ENCODE measurements around the gene ZNF511. TPM values are rescaled to one million over a fixed set of nuclear protein-coding genes. Genes with fewer than 3 reads are reported as not detected.
A peak's percentile ranks its signal among the peaks of the same experiment; 100 is the strongest.

The ZNF511 gene
- total and polyA plus RNA-seq, 2 of the 4 experiments (the other 2 are of a cell fraction) = 13.6 to 32.6 TPM

DNA sequence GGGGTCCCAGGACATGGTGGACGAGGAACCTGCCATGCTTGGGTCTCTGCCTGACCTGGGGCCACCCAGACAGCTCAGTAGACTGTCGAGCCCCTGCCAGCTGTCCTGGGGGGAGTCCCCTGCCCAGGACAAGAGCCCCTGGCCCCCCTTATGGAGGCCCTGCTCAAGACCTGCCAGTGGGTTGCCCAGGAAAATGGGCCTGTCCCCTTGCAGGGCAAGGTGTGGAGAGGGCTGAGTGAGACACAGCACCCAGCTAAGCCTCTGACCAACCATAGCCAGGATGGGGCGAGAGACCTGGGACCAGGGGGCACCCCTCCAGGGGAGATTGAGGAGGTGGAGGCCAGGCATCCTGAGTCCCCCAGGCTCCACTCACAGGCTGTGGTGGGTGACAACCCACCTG is 47.3 kb downstream of the ZNF511 start:
- H2BK15ac ChIP-seq (ENCODE audit: low read depth, low read length) = no peak overlapping the region
- H2AFZ ChIP-seq (replicated peaks; ENCODE audit: low read length, poor library complexity) = no peak overlapping the region
- no peaks in the 10 kb centered on the region for H3K27me3 ChIP-seq (ENCODE audit: control insufficient read depth, insufficient read depth, low read length)
- H3K9me3 ChIP-seq (ENCODE audit: control insufficient read depth, insufficient read depth, low read length) = no peaks in the 10 kb centered on the region
- H3K18ac ChIP-seq (ENCODE audit: low read depth, low read length) = no peak overlapping the region
- H3K4ac ChIP-seq (ENCODE audit: low read depth, low read length) = no peak overlapping the region
- no peak overlapping the region for H2BK120ac ChIP-seq (ENCODE audit: low read depth, low read length)
- ATAC-seq (ENCODE audit: low read depth) (no peak), DNase-seq (no peak)
- no peak overlapping the region for H4K91ac ChIP-seq (ENCODE audit: insufficient read depth, low read depth, low read length)
- H3K4me1 ChIP-seq (ENCODE audit: control insufficient read depth, insufficient read depth, low read length) = peaks cover 6% of the 10 kb centered on the region; the same call in 1 of the 2 replicates
- no peak overlapping the region for H3K14ac ChIP-seq (replicated peaks; ENCODE audit: low read depth, low read length)
- no peak overlapping the region for H2BK5ac ChIP-seq (ENCODE audit: low read depth, low read length, poor library complexity, severe bottlenecking)
- H2BK20ac ChIP-seq (ENCODE audit: low read depth, low read length) = no peak overlapping the region
- CTCF ChIA-PET = no interaction called here
- no peak overlapping the region for H2AK5ac ChIP-seq (ENCODE audit: low read depth, low read length)
- intact Hi-C loops (cut with micrococcal nuclease) = no loop called here
- no peak overlapping the region for H3K9ac ChIP-seq (ENCODE audit: low read depth, low read length)
- H2AK9ac ChIP-seq (replicated peaks; ENCODE audit: low read depth, low read length, poor library complexity) = peak overlapping the region; percentile 7
- peaks cover 5% of the 10 kb centered on the region; the same call in 1 of the 2 replicates for H3K36me3 ChIP-seq (ENCODE audit: control insufficient read depth, insufficient read depth, low read length)
- no peak overlapping the region for H3K4me3 ChIP-seq (ENCODE audit: insufficient read depth, low read depth, low read length)
- H4K8ac ChIP-seq (ENCODE audit: low read depth in 2 of 2, low read length in 2 of 2) = no peak overlapping the region
- in situ Hi-C loops (cut with MboI; ENCODE audit: low sequenced_read_pairs) = no loop called here
- no peak overlapping the region for H3K4me2 ChIP-seq (ENCODE audit: low read depth, low read length)
- TF ChIP-seq NFE2L2 (IDR thresholded peaks at IDR 0.05; ENCODE audit: low read depth, low read length) (no peak), MAFK (IDR thresholded peaks at IDR 0.05; ENCODE audit: low read depth, low read length) (no peak), CEBPB (IDR thresholded peaks at IDR 0.05; ENCODE audit: low read depth, low read length) (no peak), MXI1 (IDR thresholded peaks at IDR 0.05; ENCODE audit: borderline replicate concordance, low read depth, low read length) (no peak), RAD21 (IDR thresholded peaks at IDR 0.05; ENCODE audit: low read length) (no peak), MAZ (IDR thresholded peaks at IDR 0.05; ENCODE audit: borderline replicate concordance, low read depth, low read length) (no peak), CHD1 (IDR thresholded peaks at IDR 0.05; ENCODE audit: low read depth, low read length) (no peak), RFX5 (IDR thresholded peaks at IDR 0.05; ENCODE audit: low read depth, low read length) (no peak), POLR2A (IDR thresholded peaks at IDR 0.05; ENCODE audit: low read depth, low read length) (no peak), FOS (IDR thresholded peaks at IDR 0.05; ENCODE audit: low read depth, low read length) (no peak)
- TF ChIP-seq, protein P1, sequence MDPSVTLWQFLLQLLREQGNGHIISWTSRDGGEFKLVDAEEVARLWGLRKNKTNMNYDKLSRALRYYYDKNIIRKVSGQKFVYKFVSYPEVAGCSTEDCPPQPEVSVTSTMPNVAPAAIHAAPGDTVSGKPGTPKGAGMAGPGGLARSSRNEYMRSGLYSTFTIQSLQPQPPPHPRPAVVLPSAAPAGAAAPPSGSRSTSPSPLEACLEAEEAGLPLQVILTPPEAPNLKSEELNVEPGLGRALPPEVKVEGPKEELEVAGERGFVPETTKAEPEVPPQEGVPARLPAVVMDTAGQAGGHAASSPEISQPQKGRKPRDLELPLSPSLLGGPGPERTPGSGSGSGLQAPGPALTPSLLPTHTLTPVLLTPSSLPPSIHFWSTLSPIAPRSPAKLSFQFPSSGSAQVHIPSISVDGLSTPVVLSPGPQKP (IDR thresholded peaks at IDR 0.05; ENCODE audit: borderline replicate concordance, low read depth, low read length) = no peak
- TF ChIP-seq, protein P2, sequence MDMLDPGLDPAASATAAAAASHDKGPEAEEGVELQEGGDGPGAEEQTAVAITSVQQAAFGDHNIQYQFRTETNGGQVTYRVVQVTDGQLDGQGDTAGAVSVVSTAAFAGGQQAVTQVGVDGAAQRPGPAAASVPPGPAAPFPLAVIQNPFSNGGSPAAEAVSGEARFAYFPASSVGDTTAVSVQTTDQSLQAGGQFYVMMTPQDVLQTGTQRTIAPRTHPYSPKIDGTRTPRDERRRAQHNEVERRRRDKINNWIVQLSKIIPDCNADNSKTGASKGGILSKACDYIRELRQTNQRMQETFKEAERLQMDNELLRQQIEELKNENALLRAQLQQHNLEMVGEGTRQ (IDR thresholded peaks at IDR 0.05; ENCODE audit: low read depth, low read length) = no peak
- TF ChIP-seq, protein P3, sequence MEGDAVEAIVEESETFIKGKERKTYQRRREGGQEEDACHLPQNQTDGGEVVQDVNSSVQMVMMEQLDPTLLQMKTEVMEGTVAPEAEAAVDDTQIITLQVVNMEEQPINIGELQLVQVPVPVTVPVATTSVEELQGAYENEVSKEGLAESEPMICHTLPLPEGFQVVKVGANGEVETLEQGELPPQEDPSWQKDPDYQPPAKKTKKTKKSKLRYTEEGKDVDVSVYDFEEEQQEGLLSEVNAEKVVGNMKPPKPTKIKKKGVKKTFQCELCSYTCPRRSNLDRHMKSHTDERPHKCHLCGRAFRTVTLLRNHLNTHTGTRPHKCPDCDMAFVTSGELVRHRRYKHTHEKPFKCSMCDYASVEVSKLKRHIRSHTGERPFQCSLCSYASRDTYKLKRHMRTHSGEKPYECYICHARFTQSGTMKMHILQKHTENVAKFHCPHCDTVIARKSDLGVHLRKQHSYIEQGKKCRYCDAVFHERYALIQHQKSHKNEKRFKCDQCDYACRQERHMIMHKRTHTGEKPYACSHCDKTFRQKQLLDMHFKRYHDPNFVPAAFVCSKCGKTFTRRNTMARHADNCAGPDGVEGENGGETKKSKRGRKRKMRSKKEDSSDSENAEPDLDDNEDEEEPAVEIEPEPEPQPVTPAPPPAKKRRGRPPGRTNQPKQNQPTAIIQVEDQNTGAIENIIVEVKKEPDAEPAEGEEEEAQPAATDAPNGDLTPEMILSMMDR (conservative IDR thresholded peaks at IDR 0.05; ENCODE audit: low read depth, low read length) = no peak
- H3K56ac ChIP-seq (ENCODE audit: extremely low read depth, insufficient read depth, low read length) = no peak overlapping the region
- no peak overlapping the region for H4K5ac ChIP-seq (ENCODE audit: low read depth, low read length)
- dilution Hi-C loops (cut with HindIII; ENCODE audit: low sequenced_read_pairs, unreplicated experiment) = no loop called here
- H3K9me1 ChIP-seq (ENCODE audit: insufficient read depth, low read length) = no peaks in the 10 kb centered on the region
- peaks cover 8 to 13% of the 10 kb centered on the region in 2 experiments; a peak in 2 of 4 replicates for H3K79me1 ChIP-seq (ENCODE audit: low read depth in 1 of 2, low read length in 2 of 2)
- WGBS, 2 experiments (ENCODE audit: extremely low coverage in 2 of 2, insufficient read length in 1 of 2) = 100% methylated on average over 2 of the region's 3 CpGs; no CpG with 5 or more reads in 1 of the 2 experiments
- POLR2A ChIA-PET (ENCODE audit: unreplicated experiment) = no interaction called here
- H3K23ac ChIP-seq (ENCODE audit: low read depth, low read length) = no peak overlapping the region
- BruUV-seq (replicated peaks) = no TSS peak
- peaks cover 3% of the 10 kb centered on the region for H4K20me1 ChIP-seq (ENCODE audit: insufficient read depth, low read length)
- H3K27ac ChIP-seq (ENCODE audit: insufficient read depth, low read length) = no peak overlapping the region
